MM.1S (cell line): ENCODE measurements around the gene NID2.

Source experiments
- CTCF ChIP-seq: fragments of 300-600 bp; sonication (generic); IDR thresholded peaks from 2 replicates; pipeline ENCODE4 v1.5.1; 2016; ENCODE audit warnings: antibody characterized with exemption, low read length, mixed read lengths
- EZH2 ChIP-seq: fragments of 300-600 bp; sonication (generic); optimal IDR thresholded peaks from 2 replicates; pipeline ENCODE3; 2017; ENCODE audit warnings: low read depth, mild to moderate bottlenecking, antibody characterized with exemption, low read length, mixed read lengths

GRCh38 chr14:52063052-52063462, 5.8 kb downstream of the NID2 start:
- TF ChIP-seq CTCF, result no peak
- no peak for TF ChIP-seq EZH2
